ENCODE results near the gene INPP5A. TPM values are rescaled to one million over a fixed set of nuclear protein-coding genes. Genes with fewer than 3 reads are reported as not detected.

The INPP5A gene
- total RNA-seq, 1 experiment from 2014 or later, result 12.3 TPM

GRCh38 chr10:132593389-132593788 lies 55.8 kb downstream of the INPP5A start:
- ChIA-PET POLR2A (no interaction called here), RAD21 (ENCODE audit: low non-redundant PET in 1 of 2, low total read pairs in 2 of 2, uncharacterized antibody in 2 of 2, unreplicated experiment in 2 of 2) (no interaction called here), CTCF (no interaction called here)
- Histone ChIP-seq H3K9ac (ENCODE audit: low read length) (no peak overlapping the region), H4K20me1 (ENCODE audit: insufficient read depth) (no peaks in the 10 kb centered on the region), H3K4me3 (replicated peaks in 1 of 2; ENCODE audit: low read depth in 1 of 2, low read length in 2 of 2) (no peak overlapping the region), H3K79me2 (ENCODE audit: insufficient read depth, low read length) (0 out of 2 replicates have a peak, but pooled peaks cover 5% of the 10 kb centered on the region), H2AFZ (ENCODE audit: low read depth, low read length, poor library complexity, severe bottlenecking) (no peak overlapping the region), H3K27ac (ENCODE audit: low read depth, low read length) (no peak overlapping the region), H3K9me3 (ENCODE audit: control insufficient read depth in 1 of 2, insufficient read depth in 1 of 2, low read depth in 1 of 2, low read length in 2 of 2) (no peaks in the 10 kb centered on the region), H3K4me2 (ENCODE audit: low read length) (no peak overlapping the region), H3K4me1 (ENCODE audit: control insufficient read depth in 1 of 2, insufficient read depth in 2 of 2, low read length in 2 of 2) (peaks cover 8 to 16% of the 10 kb centered on the region in 2 experiments), H3K9me2 (ENCODE audit: insufficient read depth) (no peaks in the 10 kb centered on the region), H3K27me3 (ENCODE audit: insufficient read depth, low read length) (no peaks in the 10 kb centered on the region), H3K36me3 (ENCODE audit: control insufficient read depth in 1 of 2, insufficient read depth in 2 of 2, low read length in 2 of 2) (no peaks in the 10 kb centered on the region)
- BruUV-seq (replicated peaks), result no TSS peak
- DNase-seq (ENCODE audit: low read depth, low spot score) (no peak), ATAC-seq (no peak)
- intact Hi-C loops (cut with micrococcal nuclease), result no loop called here
- no peak for TF ChIP-seq SP1 (IDR thresholded peaks at IDR 0.05; ENCODE audit: low read depth)
- no peak for TF ChIP-seq JUND (IDR thresholded peaks at IDR 0.05)
- TF ChIP-seq, protein P1, sequence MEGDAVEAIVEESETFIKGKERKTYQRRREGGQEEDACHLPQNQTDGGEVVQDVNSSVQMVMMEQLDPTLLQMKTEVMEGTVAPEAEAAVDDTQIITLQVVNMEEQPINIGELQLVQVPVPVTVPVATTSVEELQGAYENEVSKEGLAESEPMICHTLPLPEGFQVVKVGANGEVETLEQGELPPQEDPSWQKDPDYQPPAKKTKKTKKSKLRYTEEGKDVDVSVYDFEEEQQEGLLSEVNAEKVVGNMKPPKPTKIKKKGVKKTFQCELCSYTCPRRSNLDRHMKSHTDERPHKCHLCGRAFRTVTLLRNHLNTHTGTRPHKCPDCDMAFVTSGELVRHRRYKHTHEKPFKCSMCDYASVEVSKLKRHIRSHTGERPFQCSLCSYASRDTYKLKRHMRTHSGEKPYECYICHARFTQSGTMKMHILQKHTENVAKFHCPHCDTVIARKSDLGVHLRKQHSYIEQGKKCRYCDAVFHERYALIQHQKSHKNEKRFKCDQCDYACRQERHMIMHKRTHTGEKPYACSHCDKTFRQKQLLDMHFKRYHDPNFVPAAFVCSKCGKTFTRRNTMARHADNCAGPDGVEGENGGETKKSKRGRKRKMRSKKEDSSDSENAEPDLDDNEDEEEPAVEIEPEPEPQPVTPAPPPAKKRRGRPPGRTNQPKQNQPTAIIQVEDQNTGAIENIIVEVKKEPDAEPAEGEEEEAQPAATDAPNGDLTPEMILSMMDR (IDR thresholded peaks at IDR 0.05 in 2 of 3, conservative IDR thresholded peaks at IDR 0.05 in 1 of 3; ENCODE audit: borderline replicate concordance in 1 of 3, insufficient read depth in 1 of 3, low read depth in 2 of 3, low read length in 2 of 3), result no peak
- TF ChIP-seq POLR2A (IDR thresholded peaks at IDR 0.05; ENCODE audit: borderline replicate concordance, extremely low read depth, insufficient read depth, insufficient read length), result no peak
- TF ChIP-seq ZNF274 (IDR thresholded peaks at IDR 0.05; ENCODE audit: low read depth, low read length), result no peak
- no peak for TF ChIP-seq EGR1 (IDR thresholded peaks at IDR 0.05; ENCODE audit: low read depth)
- TF ChIP-seq FOSL1 (IDR thresholded peaks at IDR 0.05; ENCODE audit: low read depth), result no peak
- TF ChIP-seq CBX3 (IDR thresholded peaks at IDR 0.05; ENCODE audit: low read depth), result no peak
- TF ChIP-seq, protein P2, sequence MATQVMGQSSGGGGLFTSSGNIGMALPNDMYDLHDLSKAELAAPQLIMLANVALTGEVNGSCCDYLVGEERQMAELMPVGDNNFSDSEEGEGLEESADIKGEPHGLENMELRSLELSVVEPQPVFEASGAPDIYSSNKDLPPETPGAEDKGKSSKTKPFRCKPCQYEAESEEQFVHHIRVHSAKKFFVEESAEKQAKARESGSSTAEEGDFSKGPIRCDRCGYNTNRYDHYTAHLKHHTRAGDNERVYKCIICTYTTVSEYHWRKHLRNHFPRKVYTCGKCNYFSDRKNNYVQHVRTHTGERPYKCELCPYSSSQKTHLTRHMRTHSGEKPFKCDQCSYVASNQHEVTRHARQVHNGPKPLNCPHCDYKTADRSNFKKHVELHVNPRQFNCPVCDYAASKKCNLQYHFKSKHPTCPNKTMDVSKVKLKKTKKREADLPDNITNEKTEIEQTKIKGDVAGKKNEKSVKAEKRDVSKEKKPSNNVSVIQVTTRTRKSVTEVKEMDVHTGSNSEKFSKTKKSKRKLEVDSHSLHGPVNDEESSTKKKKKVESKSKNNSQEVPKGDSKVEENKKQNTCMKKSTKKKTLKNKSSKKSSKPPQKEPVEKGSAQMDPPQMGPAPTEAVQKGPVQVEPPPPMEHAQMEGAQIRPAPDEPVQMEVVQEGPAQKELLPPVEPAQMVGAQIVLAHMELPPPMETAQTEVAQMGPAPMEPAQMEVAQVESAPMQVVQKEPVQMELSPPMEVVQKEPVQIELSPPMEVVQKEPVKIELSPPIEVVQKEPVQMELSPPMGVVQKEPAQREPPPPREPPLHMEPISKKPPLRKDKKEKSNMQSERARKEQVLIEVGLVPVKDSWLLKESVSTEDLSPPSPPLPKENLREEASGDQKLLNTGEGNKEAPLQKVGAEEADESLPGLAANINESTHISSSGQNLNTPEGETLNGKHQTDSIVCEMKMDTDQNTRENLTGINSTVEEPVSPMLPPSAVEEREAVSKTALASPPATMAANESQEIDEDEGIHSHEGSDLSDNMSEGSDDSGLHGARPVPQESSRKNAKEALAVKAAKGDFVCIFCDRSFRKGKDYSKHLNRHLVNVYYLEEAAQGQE (IDR thresholded peaks at IDR 0.05; ENCODE audit: low read depth), result no peak
- no peak for TF ChIP-seq TCF7L2 (IDR thresholded peaks at IDR 0.05; ENCODE audit: borderline replicate concordance, extremely low read depth, insufficient read depth, insufficient read length)
- TF ChIP-seq RAD21 (IDR thresholded peaks at IDR 0.05; ENCODE audit: low read depth), result no peak
- TF ChIP-seq CEBPB (IDR thresholded peaks at IDR 0.05; ENCODE audit: low read depth), result no peak
- no peak for TF ChIP-seq POLR2AphosphoS5 (IDR thresholded peaks at IDR 0.05; ENCODE audit: low read depth, low read length)
- no peak for TF ChIP-seq ZFX (IDR thresholded peaks at IDR 0.05)
- TF ChIP-seq, protein P3, sequence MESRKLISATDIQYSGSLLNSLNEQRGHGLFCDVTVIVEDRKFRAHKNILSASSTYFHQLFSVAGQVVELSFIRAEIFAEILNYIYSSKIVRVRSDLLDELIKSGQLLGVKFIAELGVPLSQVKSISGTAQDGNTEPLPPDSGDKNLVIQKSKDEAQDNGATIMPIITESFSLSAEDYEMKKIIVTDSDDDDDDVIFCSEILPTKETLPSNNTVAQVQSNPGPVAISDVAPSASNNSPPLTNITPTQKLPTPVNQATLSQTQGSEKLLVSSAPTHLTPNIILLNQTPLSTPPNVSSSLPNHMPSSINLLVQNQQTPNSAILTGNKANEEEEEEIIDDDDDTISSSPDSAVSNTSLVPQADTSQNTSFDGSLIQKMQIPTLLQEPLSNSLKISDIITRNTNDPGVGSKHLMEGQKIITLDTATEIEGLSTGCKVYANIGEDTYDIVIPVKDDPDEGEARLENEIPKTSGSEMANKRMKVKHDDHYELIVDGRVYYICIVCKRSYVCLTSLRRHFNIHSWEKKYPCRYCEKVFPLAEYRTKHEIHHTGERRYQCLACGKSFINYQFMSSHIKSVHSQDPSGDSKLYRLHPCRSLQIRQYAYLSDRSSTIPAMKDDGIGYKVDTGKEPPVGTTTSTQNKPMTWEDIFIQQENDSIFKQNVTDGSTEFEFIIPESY (IDR thresholded peaks at IDR 0.05; ENCODE audit: extremely low read depth, insufficient replicate concordance, low read length), result no peak
- TF ChIP-seq ELF1 (IDR thresholded peaks at IDR 0.05; ENCODE audit: borderline replicate concordance, low read depth), result no peak
- TF ChIP-seq, protein P4, sequence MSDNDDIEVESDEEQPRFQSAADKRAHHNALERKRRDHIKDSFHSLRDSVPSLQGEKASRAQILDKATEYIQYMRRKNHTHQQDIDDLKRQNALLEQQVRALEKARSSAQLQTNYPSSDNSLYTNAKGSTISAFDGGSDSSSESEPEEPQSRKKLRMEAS (IDR thresholded peaks at IDR 0.05), result no peak
- no peak for TF ChIP-seq YY1 (IDR thresholded peaks at IDR 0.05; ENCODE audit: extremely low read depth, insufficient replicate concordance, low read depth, low read length)
- no peak for TF ChIP-seq SRF (IDR thresholded peaks at IDR 0.05; ENCODE audit: low read depth)
- no peak for TF ChIP-seq SIN3A (IDR thresholded peaks at IDR 0.05; ENCODE audit: low read depth)
